GM21423 (cell line): ENCODE results near the gene PTN.

Experiments used
- ATAC-seq: cut with Tn5 transposase; IDR thresholded peaks from one replicate; pipeline ENCODE4 v1.9.1; 2021; ENCODE audit warnings: mild to moderate bottlenecking, moderate library complexity; ENCODE audit not compliant: unreplicated experiment

The PTN gene

GRCh38 chr7:137324796-137325696 is 18.5 kb downstream of the PTN start:
- no peak for ATAC-seq

DNA sequence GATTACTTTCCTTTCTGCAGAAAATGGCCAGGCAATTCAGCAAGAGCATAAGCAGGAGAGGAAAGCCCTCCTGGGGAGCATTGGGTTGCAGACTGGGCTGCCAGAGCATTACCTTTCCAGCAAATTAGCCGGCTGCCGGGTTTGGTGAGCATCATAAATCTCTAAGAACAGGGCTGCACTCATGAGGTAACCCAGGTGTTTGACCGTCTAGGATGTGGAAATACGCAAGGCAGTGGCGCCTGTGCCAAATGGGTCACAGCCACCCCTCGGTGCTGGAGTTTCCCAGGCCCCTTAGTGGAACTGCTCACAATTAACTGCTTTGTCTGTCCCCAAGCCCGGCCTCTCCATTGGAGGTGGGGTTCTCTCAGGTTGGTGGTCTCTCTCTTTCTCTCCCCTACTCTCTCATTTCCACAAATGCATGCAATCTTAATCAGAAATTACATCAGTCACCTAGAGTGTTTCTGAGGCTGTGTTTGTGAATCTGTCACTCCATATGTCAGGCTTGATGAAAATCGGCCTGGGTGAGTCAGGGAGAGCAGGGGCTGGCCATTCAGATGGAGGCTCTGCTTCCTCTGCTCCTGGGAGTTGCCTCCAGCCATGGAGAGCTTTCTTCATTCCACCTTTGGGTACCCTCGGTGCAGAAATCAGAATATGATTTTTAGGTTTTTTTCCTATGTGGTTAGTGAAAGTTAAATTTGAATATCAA is 26.7 kb downstream of the PTN start:
- ATAC-seq: no peak

DNA sequence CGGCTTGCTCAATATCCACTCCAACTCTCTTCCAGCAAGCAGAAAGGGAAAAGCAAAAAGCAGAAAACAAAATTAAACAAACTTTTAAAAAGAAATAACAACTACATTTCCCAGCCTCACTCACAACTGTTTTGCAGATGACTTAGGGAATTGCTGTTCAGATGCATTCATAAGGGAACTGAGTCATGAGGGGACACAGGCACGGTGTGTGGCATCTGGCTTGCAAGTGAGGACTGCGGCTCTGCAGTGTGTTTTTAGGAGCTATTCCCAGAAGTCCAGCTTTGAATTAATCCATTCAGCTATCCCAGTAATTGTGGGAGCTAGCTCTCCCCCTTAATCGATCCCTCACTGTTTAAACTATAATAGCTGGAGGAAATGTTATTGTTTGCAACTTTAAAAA is 30.3 kb downstream of the PTN start:
- ATAC-seq: no peak

DNA sequence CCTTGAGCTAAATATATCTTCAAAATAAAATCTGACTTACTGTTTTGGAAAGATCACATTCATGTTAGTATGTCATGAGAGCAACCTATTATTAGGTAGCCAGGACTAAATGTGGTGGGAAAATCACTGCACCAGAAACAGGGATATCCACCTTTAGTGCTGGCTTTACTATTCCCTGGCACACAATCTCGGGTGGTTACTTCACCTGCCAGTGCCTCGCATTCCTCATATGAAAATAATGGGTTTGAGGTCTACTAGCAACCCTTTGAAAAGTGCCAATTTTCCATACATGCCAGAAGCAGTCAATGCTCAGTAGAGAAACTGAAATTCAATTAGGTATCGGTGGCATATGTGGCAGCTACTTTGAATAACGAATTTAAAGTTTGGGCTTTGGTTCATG is 36.8 kb downstream of the PTN start:
- ATAC-seq: no peak

GRCh38 chr7:137305901-137306621 is 37.5 kb downstream of the PTN start:
- no peak for ATAC-seq

DNA sequence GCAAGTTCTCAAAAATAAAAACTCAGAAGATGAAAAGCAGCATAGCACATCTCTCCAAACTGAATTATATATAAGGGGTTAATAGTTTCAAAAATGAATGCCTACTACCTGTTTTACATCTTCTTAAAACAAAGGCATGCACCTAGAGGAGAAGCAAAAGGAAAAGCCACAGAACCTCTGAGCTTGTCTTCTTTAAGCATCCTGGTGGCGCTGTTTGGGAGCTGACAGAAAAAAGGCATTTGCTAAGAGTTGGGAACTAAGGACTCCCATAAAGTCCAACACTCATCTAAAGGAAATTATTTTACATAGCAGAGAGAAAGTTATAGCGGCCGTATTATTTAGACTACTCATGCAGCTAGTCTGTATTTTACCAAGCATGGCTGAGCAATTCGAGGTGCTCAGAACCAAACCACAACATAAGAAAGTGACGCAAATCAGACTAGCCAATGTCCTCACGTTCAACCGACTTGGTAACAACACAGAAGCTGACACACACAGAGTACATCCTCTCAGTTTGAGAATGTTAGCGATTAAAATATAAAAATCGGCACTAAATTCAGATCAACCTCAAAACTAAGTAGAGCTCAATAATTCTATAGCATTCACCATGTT is 38.8 kb downstream of the PTN start:
- no peak for ATAC-seq

GRCh38 chr7:137304165-137304564 is 39.4 kb downstream of the PTN start:
- no peak for ATAC-seq

GRCh38 chr7:137302081-137302480 is 41.5 kb downstream of the PTN start:
- ATAC-seq: no peak

GRCh38 chr7:137298464-137298794 is 45.1 kb downstream of the PTN start:
- no peak for ATAC-seq

DNA sequence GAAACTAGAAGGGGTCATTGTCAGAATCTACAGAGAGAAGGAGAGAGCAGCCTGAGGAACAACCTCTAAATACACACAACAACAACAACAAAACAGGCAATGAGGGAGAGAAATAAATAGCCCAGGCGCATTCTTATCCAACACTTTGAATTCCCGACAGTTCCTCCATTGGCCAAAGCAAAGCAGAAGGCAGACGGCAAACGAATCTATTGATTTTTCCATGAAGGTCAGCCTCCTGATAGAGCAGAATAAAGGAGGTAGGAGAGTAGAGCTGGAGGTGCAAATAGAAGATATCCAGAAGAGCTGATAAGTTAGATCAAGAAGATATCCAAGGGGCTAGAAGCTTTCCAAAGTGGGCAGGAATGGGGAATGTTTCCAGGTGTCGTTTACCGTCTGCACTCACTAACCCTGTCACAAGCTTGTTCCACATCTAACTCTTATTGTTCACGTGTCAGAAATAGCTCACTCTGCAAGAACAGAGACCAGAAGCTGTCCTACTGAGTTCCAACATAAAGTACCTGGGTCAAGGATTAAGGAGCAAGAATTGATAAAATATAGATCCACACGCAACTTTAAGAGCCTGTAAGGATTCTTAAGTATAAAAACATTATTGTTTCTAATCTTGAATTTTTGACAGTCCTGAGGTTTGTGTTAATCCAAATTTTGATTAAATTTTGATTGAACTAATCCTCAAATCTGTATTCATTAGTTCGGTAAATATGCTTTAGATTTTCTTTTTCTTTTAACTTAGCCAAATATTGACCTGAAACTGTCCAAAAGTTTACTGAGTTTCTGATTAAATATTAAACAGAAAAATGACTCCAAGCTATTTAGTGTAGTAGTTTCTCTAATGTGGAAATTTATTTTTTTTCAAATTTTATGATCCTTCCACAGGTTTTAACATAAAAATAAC is 45.7 kb downstream of the PTN start:
- no peak for ATAC-seq

- ATAC-seq: no peak
Observed at GRCh38 chr7:137296576-137296975, 47.0 kb downstream of the PTN start.

GRCh38 chr7:137295739-137296324 is 47.7 kb downstream of the PTN start:
- no peak for ATAC-seq

- no peak for ATAC-seq
Observed at GRCh38 chr7:137289101-137289500, 54.4 kb downstream of the PTN start.

- no peak for ATAC-seq
Observed at GRCh38 chr7:137287651-137288258, 55.8 kb downstream of the PTN start.

DNA sequence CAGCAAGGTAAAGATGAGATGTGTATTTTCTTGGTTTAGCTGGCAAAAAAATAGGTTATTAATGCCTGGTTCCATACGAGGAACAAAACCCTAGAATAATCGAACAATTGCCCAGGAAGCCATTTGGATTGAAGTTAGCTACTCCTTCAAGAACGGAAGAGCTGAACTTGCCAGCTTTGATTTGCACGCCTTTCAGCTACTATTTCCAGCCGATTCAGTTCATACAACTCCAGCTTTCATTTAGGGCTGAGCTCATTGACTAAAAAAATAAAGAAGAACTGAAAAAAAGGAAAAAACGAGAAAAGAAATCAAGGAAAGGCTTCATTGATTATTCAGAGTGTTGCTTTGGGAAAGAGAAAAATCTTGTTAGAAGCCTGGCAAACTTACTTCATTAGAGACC is 60.4 kb downstream of the PTN start:
- no peak for ATAC-seq

- ATAC-seq: no peak
Observed at GRCh38 chr7:137282043-137282442, 61.5 kb downstream of the PTN start.

DNA sequence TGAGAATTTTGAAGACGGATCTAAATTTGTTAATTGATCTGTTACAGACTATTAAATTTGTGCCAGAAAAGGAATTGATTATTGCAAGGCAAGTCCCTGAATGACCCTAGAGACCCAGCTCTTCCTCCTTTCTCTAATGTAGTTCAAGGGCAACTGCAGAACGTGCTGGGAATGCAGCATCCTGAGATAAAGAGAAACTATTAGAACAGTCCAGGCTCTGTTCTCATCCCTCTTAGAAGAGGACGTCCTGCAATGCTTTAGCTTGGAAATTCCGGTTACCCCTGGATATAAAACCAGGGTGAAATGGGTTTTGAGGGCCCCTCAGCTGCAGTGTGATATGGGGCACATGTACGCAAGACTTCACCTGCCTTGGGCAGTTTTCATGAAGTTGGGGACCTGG is 67.3 kb downstream of the PTN start:
- no peak for ATAC-seq

DNA sequence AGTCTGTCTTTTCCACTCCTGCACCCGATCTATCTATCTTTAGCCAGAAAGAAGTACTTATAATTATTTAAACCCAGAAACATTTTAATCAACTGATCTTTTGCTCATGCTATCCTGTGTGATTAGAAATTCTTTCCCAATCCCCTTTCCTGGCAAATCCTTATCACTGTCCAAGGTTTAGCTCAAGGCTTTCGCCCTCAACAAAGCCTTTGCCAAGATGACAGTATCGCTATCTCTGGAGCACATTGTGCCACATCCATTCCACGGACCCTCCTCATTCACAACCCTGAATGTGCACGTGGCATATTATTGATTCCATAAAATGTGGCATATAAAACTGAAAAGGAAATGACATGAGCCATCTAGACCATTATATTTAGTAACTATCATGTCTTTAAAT is 71.3 kb downstream of the PTN start:
- ATAC-seq: no peak

DNA sequence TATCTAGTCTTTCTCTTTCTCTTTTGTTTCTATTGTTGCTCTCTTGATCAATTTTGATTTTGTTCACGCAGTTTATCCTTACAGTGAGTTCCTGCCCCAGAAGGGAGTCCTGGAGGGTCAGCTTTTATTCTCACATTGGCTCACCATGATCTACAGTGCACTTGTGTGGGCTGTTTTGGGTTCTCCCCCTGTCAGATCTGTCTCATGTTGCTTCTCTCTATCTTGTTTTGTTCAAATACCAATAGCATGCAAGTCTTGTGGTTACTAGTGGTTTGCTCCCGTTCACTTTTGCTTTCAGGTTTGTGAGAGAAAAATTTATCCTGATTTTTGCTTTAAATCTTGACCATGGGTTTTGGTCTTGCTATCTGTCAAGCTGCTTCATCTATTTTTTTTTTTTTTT is 74.3 kb downstream of the PTN start:
- ATAC-seq: no peak
